IMR-90 (cell line): ENCODE results near the gene ARMC9.

ENCODE experiments used
- BHLHE40 ChIP-seq: fragments of 150-350 bp; IDR thresholded peaks from 2 replicates; pipeline ENCODE4 v1.6.1; 2016; ENCODE audit warnings: mild to moderate bottlenecking, low read depth, low read length
- MXI1 ChIP-seq: IDR thresholded peaks from 2 replicates; pipeline ENCODE4 v1.6.1; 2012; ENCODE audit warnings: low read depth, mild to moderate bottlenecking, low read length, moderate library complexity, borderline replicate concordance
- POLR2A ChIP-seq: IDR thresholded peaks from 2 replicates; pipeline ENCODE4 v1.6.1; 2012; ENCODE audit warnings: mild to moderate bottlenecking, low read depth, low read length
- SMC3 ChIP-seq: fragments of 150-350 bp; IDR thresholded peaks from 2 replicates; pipeline ENCODE4 v1.6.1; 2016; ENCODE audit warnings: low read depth, mild to moderate bottlenecking, antibody characterized with exemption, low read length, moderate library complexity
- TF ChIP-seq, protein P1 (sequence below): conservative IDR thresholded peaks from 2 replicates; pipeline ENCODE4 v1.5.1; 2012; ENCODE audit warnings: mild to moderate bottlenecking, low read depth, low read length, improper control_type of control experiment

DNA sequence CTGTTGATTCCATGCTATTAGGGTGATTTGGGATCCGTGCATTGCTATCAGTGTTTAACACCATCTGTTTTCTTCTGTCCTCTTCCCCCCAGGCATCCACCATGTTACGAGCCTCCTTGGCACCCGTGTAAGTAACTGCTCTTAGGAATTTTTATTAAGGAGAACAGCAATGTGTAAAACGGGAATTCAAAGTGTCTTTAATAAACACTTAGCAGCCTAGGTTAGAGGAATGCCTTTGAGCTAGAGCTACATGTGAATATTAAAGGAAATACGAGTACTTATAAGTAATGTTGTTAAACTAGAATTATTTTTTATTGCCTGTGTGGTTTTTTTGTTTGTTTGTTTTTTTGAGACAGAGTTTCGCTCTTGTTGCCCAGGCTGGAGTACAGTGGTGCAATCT is 58.1 kb downstream of the ARMC9 start:
- TF ChIP-seq, protein P1, sequence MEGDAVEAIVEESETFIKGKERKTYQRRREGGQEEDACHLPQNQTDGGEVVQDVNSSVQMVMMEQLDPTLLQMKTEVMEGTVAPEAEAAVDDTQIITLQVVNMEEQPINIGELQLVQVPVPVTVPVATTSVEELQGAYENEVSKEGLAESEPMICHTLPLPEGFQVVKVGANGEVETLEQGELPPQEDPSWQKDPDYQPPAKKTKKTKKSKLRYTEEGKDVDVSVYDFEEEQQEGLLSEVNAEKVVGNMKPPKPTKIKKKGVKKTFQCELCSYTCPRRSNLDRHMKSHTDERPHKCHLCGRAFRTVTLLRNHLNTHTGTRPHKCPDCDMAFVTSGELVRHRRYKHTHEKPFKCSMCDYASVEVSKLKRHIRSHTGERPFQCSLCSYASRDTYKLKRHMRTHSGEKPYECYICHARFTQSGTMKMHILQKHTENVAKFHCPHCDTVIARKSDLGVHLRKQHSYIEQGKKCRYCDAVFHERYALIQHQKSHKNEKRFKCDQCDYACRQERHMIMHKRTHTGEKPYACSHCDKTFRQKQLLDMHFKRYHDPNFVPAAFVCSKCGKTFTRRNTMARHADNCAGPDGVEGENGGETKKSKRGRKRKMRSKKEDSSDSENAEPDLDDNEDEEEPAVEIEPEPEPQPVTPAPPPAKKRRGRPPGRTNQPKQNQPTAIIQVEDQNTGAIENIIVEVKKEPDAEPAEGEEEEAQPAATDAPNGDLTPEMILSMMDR = no peak
- no peak for TF ChIP-seq POLR2A
- TF ChIP-seq BHLHE40 = no peak
- no peak for TF ChIP-seq MXI1
- TF ChIP-seq SMC3 = no peak
